ENCODE data around the gene TLR6. TPM values are rescaled to one million over a fixed set of nuclear protein-coding genes. Genes with fewer than 3 reads are reported as not detected.

TLR6 gene
- total and polyA plus RNA-seq, 3 experiments from 2014 or later = 1.2 to 1.3 (median 1.2) TPM

DNA sequence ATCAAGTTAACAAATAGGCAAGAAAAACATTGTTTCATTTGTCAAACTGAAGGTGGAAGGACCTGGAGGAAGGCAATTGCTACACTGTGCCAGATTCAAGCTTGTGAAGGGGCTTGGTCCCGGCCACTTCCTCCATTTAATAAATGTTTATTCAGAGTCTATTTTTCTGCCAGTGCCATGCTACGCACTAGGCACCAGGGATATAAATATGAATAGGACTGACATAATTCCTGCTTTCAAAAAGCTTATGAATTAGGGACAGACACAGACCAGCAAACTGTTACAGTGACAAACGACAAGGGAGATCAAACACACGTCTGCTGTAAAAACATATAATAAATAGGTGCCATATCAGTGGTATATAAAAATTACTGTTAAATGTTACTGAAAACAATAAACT lies 571 bp downstream of the TLR6 start:
- DNase-seq = no peak
- Mint-ChIP-seq H3K4me1 (peaks cover 19 to 27% (median 25%) of the 10 kb centered on the region in 3 donors), H3K4me3 (peak overlapping the region; percentile 71 to 87 (median 84)), H3K27ac (peak overlapping the region; percentile 15 to 89 (median 62)), H3K27me3 (peaks cover 3 to 4% of the 10 kb centered on the region in 2 donors), H3K36me3 (no peaks in the 10 kb centered on the region), H3K9me3 (peaks cover 0 to 10% (median 5%) of the 10 kb centered on the region in 5 donors)
- ChIA-PET POLR2A (interaction anchor here (1.0 kb wide), 1 partner anchor 97 kb away, joined by 4 read pairs; no protein-coding TSS in a partner anchor), CTCF (interaction anchor here (1.3 to 4.2 kb wide), 4 partner anchors 47 to 701 kb away, joined by 3 to 45 read pairs (median 8); partner anchors contain the start of gene TLR1)
- peaks cover 23% of the 10 kb centered on the region for H3K4me1 ChIP-seq (ENCODE audit: insufficient read depth, low read length)
- no peaks in the 10 kb centered on the region for H3K27me3 ChIP-seq (ENCODE audit: insufficient read depth, low read length, poor library complexity, severe bottlenecking)
- no peaks in the 10 kb centered on the region for H3K9me3 ChIP-seq (ENCODE audit: low read length)
- H3K4me3 ChIP-seq (ENCODE audit: low read length) = peak overlapping the region; percentile 11
- no peaks in the 10 kb centered on the region for H3K36me3 ChIP-seq (ENCODE audit: insufficient read depth, low read length)
- H3K27ac ChIP-seq (ENCODE audit: low read depth, low read length) = no peak overlapping the region

DNA sequence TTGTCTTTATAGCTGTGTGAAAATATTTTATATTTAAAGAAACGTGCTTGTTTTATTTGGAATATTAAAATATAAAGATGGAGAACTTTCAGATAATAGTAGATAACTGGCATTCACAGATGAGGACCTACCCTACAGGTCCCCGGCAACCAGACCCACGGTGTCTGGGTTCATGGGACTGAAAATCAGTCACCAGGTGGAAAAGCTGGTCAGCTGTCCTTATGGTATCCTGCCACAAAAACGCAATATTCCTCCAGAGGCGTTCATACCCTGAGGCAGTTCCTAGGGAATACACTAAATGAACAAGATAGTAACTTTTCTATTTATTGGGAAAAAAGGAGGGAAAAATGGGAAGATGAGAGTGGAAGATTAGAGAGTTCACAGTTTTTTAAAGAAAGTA lies 1.2 kb downstream of the TLR6 start:
- Mint-ChIP-seq H3K27me3 (no peaks in the 10 kb centered on the region), H3K36me3 (peaks cover 0 to under 1% (median 0%) of the 10 kb centered on the region in 3 donors), H3K9me3 (peaks cover 0 to 10% (median 5%) of the 10 kb centered on the region in 5 donors), H3K4me3 (peak overlapping the region in 6 of 7 donors; percentile 71 to 87 (median 84)), H3K27ac (peak overlapping the region in 4 of 8 donors; percentile 37 to 89 (median 80)), H3K4me1 (peaks cover 18 to 27% (median 25%) of the 10 kb centered on the region in 3 donors)
- no peak for DNase-seq
- Histone ChIP-seq H3K27me3 (ENCODE audit: insufficient read depth, low read length, poor library complexity, severe bottlenecking) (no peaks in the 10 kb centered on the region), H3K4me1 (ENCODE audit: insufficient read depth, low read length) (peaks cover 23% of the 10 kb centered on the region), H3K27ac (ENCODE audit: low read depth, low read length) (no peak overlapping the region), H3K9me3 (ENCODE audit: low read length) (no peaks in the 10 kb centered on the region), H3K4me3 (ENCODE audit: low read length) (no peak overlapping the region), H3K36me3 (ENCODE audit: insufficient read depth, low read length) (no peaks in the 10 kb centered on the region)
- POLR2A ChIA-PET = interaction anchor here (1.0 kb wide), 1 partner anchor 96 kb away, joined by 4 read pairs; no protein-coding TSS in a partner anchor
- CTCF ChIA-PET = interaction anchor here (1.3 to 4.2 kb wide), 4 partner anchors 48 to 700 kb away, joined by 3 to 45 read pairs (median 8); partner anchors contain the start of gene TLR1

DNA sequence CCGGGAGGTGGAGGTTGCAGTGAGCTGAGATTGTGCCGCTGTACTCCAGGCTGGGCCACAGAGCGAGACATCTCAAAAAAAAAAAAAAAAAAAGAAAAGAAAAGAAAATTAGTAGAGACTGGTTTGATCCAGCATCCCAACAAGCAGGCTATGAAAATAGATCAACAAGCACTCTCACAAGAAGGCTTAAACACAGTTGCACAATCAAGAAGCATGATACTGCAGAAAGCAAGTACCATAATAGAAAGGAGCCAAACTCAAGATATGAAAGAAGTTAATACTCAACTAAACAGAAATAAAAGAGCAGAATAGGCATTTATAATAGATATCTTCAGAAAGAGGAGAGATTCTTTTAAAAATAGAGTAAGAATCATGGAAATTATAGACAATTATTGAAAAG lies 10.6 kb downstream of the TLR6 start:
- Histone ChIP-seq H3K27ac (ENCODE audit: low read depth, low read length) (no peak overlapping the region), H3K27me3 (ENCODE audit: insufficient read depth, low read length, poor library complexity, severe bottlenecking) (no peaks in the 10 kb centered on the region), H3K4me3 (ENCODE audit: low read length) (no peak overlapping the region), H3K4me1 (ENCODE audit: insufficient read depth, low read length) (no peaks in the 10 kb centered on the region), H3K36me3 (ENCODE audit: insufficient read depth, low read length) (no peaks in the 10 kb centered on the region), H3K9me3 (ENCODE audit: low read length) (no peaks in the 10 kb centered on the region)
- ChIA-PET CTCF (interaction anchor here (2.1 kb wide), 1 partner anchor 14 kb away, joined by 5 read pairs; no protein-coding TSS in a partner anchor), POLR2A (no interaction called here)
- H3K27me3 Mint-ChIP-seq = peaks cover 0 to 3% of the 10 kb centered on the region in 2 donors
- H3K9me3 Mint-ChIP-seq = peaks cover 0 to 21% (median 7%) of the 10 kb centered on the region in 5 donors
- no peak for DNase-seq
- peaks cover 0 to 5% (median 0%) of the 10 kb centered on the region in 3 donors for H3K4me1 Mint-ChIP-seq
- peaks cover 2 to 37% (median 2%) of the 10 kb centered on the region in 3 donors for H3K36me3 Mint-ChIP-seq
- no peak overlapping the region for H3K4me3 Mint-ChIP-seq
- H3K27ac Mint-ChIP-seq = no peak overlapping the region

- H3K4me1 ChIP-seq (ENCODE audit: insufficient read depth, low read length) = peaks cover 8% of the 10 kb centered on the region
- Mint-ChIP-seq H3K27ac (no peak overlapping the region), H3K9me3 (no peaks in the 10 kb centered on the region), H3K4me3 (no peak overlapping the region), H3K27me3 (peaks cover 0 to 3% of the 10 kb centered on the region in 2 donors), H3K4me1 (peaks cover 7 to 15% (median 7%) of the 10 kb centered on the region in 3 donors), H3K36me3 (peaks cover 1 to 17% (median 2%) of the 10 kb centered on the region in 3 donors)
- no peaks in the 10 kb centered on the region for H3K27me3 ChIP-seq (ENCODE audit: insufficient read depth, low read length, poor library complexity, severe bottlenecking)
- CTCF ChIA-PET = interaction anchor here (0.8 kb wide), 1 partner anchor 84 kb away, joined by 3 read pairs; no protein-coding TSS in a partner anchor
- H3K36me3 ChIP-seq (ENCODE audit: insufficient read depth, low read length) = no peaks in the 10 kb centered on the region
- no peak overlapping the region for H3K27ac ChIP-seq (ENCODE audit: low read depth, low read length)
- DNase-seq = no peak
- H3K4me3 ChIP-seq (ENCODE audit: low read length) = no peak overlapping the region
- POLR2A ChIA-PET = no interaction called here
- H3K9me3 ChIP-seq (ENCODE audit: low read length) = no peaks in the 10 kb centered on the region
Observed at GRCh38 chr4:38842994-38843393, 13.6 kb downstream of the TLR6 start.

- Mint-ChIP-seq H3K4me1 (peaks cover 19% of the 10 kb centered on the region in 3 donors), H3K4me3 (peak overlapping the region in 6 of 7 donors; percentile 11 to 38 (median 16)), H3K27me3 (no peaks in the 10 kb centered on the region), H3K27ac (peak overlapping the region in 3 of 8 donors; percentile 2 to 55 (median 3)), H3K9me3 (peaks cover 9 to 24% (median 11%) of the 10 kb centered on the region in 5 donors), H3K36me3 (peaks cover 0 to 29% (median 4%) of the 10 kb centered on the region in 3 donors)
- Histone ChIP-seq H3K4me1 (ENCODE audit: insufficient read depth, low read length) (peaks cover 9% of the 10 kb centered on the region), H3K36me3 (ENCODE audit: insufficient read depth, low read length) (no peaks in the 10 kb centered on the region), H3K27me3 (ENCODE audit: insufficient read depth, low read length, poor library complexity, severe bottlenecking) (no peaks in the 10 kb centered on the region), H3K9me3 (ENCODE audit: low read length) (no peaks in the 10 kb centered on the region), H3K4me3 (ENCODE audit: low read length) (no peak overlapping the region), H3K27ac (ENCODE audit: low read depth, low read length) (no peak overlapping the region)
- POLR2A ChIA-PET = no interaction called here
- CTCF ChIA-PET = no interaction called here
- DNase-seq = peak in 2 of 5 donors; percentile 26 to 33
Observed at GRCh38 chr4:38837849-38838248, 18.8 kb downstream of the TLR6 start.

DNA sequence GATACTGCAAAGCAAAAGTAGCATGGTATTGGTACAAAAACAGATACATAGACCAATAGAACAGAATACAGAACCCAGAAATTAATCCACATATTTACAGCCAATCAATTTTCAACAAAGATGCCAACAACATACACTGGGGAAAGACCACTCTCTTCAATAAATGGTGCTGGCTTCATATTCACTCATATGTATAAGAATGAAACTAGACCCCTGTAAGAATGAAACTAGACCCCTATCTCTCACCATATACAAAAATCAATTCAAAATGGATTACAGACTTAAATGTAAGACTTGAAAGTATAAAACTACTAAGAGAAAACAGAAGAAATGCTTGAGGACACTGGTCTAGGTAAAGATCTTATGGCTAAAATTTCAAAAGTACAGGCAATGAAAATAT lies 19.3 kb downstream of the TLR6 start:
- ChIA-PET POLR2A (no interaction called here), CTCF (no interaction called here)
- H3K36me3 Mint-ChIP-seq = peaks cover 0 to 29% (median 4%) of the 10 kb centered on the region in 3 donors
- peaks cover 9 to 24% (median 11%) of the 10 kb centered on the region in 5 donors for H3K9me3 Mint-ChIP-seq
- DNase-seq = no peak
- Histone ChIP-seq H3K27me3 (ENCODE audit: insufficient read depth, low read length, poor library complexity, severe bottlenecking) (no peaks in the 10 kb centered on the region), H3K9me3 (ENCODE audit: low read length) (no peaks in the 10 kb centered on the region), H3K4me3 (ENCODE audit: low read length) (no peak overlapping the region), H3K36me3 (ENCODE audit: insufficient read depth, low read length) (no peaks in the 10 kb centered on the region), H3K27ac (ENCODE audit: low read depth, low read length) (no peak overlapping the region), H3K4me1 (ENCODE audit: insufficient read depth, low read length) (peaks cover 9% of the 10 kb centered on the region)
- H3K4me3 Mint-ChIP-seq = peak overlapping the region in 4 of 7 donors; percentile 15 to 38 (median 16)
- H3K27ac Mint-ChIP-seq = peak overlapping the region in 4 of 8 donors; percentile 2 to 55 (median 18)
- H3K4me1 Mint-ChIP-seq = peaks cover 19 to 21% (median 19%) of the 10 kb centered on the region in 3 donors
- no peaks in the 10 kb centered on the region for H3K27me3 Mint-ChIP-seq

DNA sequence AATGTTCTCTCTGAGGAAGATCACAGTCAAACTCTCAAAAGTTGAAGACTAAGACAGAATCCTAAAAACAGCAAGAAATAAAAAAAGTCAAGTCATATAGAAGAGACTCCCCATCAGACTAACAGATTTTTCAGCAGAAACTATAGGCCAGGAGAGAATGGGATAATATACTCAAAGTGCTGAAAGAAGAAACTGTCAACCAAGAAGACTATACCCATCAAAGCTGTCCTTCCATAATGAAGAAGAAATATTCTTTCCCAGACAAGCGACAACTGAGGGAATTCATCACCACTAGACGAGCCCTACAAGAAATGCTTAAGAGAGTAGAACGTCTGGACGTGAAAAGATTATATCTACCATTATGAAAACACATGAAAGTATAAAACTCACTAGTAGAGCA lies 22.0 kb downstream of the TLR6 start:
- H3K36me3 ChIP-seq (ENCODE audit: insufficient read depth, low read length) = no peaks in the 10 kb centered on the region
- DNase-seq = no peak
- no peaks in the 10 kb centered on the region for H3K9me3 ChIP-seq (ENCODE audit: low read length)
- no peak overlapping the region for H3K27ac ChIP-seq (ENCODE audit: low read depth, low read length)
- Mint-ChIP-seq H3K27ac (no peak overlapping the region), H3K9me3 (peaks cover 9 to 24% (median 14%) of the 10 kb centered on the region in 5 donors), H3K36me3 (peaks cover 0 to 41% (median 4%) of the 10 kb centered on the region in 3 donors), H3K4me1 (peaks cover 19 to 24% (median 19%) of the 10 kb centered on the region in 3 donors), H3K27me3 (peaks cover 0 to 4% of the 10 kb centered on the region in 2 donors), H3K4me3 (no peak overlapping the region)
- no peaks in the 10 kb centered on the region for H3K27me3 ChIP-seq (ENCODE audit: insufficient read depth, low read length, poor library complexity, severe bottlenecking)
- POLR2A ChIA-PET = no interaction called here
- no peak overlapping the region for H3K4me3 ChIP-seq (ENCODE audit: low read length)
- peaks cover 9% of the 10 kb centered on the region for H3K4me1 ChIP-seq (ENCODE audit: insufficient read depth, low read length)
- CTCF ChIA-PET = interaction anchor here (1.1 to 1.2 kb wide), 2 partner anchors 12 to 52 kb away, joined by 3 read pairs; partner anchors contain the start of gene TLR10
